ENCODE measurements around the gene SLC12A7.
A peak's percentile ranks its signal among the peaks of the same experiment; 100 is the strongest.
"Not testable (repeated sequence)": the region's sequence is repeated elsewhere in the genome, so short reads cannot be mapped to it uniquely, and the experiment has no call there.

SLC12A7 gene

DNA sequence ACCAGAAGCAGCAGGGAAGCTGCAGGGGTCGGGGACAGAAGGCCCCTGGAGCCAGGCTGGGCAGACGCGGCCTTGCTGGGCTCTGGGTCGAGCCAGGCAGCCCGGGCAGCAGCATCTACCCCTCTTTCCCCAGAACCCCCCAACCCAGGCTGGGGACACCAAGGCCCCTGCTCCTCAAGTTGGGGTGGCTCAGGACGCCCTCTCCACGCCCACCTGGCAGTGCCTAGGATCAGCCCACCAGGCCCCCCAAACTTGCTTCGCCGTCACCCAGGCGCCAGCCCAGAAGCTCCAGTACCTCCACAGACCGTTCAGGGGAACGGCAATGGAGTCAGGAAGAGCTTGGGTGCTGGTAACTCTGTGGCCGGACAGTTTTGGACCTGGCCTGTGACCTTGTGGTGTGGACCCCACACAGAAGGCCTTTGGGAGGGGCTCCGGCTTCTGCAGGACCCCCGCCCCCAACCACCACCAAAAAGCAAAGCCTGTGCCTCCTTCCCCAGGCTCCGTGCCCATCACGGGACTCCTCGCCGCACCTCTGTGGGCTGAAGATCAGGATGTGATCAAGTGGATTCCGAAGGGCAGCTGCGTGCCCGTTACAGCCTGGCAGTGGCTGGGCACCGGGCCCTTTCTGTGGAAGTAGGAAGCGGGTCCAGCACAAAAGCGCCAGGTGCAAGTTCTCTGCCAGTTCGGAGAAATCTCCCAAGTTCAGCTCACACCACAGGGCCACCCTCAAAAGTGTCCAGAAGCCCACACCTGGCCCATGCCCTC is 2.1 kb downstream of the SLC12A7 start:
- no peak for DNase-seq (ENCODE audit: low spot score)

DNA sequence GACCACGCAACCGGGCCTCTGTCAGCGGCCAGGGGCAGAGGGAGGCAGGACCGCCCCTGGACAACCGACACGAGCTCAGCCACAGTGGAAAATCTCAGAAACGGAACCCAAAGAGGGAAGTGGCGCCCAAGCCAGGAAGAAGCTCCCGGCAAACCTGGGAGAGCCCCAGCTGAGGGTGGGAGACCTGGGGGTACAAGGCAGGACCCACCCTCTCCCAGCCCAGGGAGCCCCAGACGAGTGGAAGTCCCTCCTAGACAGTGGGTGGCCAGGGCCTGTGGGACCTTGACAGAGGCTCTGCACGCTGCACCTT is 3.0 kb downstream of the SLC12A7 start:
- DNase-seq (ENCODE audit: low spot score): no peak

DNA sequence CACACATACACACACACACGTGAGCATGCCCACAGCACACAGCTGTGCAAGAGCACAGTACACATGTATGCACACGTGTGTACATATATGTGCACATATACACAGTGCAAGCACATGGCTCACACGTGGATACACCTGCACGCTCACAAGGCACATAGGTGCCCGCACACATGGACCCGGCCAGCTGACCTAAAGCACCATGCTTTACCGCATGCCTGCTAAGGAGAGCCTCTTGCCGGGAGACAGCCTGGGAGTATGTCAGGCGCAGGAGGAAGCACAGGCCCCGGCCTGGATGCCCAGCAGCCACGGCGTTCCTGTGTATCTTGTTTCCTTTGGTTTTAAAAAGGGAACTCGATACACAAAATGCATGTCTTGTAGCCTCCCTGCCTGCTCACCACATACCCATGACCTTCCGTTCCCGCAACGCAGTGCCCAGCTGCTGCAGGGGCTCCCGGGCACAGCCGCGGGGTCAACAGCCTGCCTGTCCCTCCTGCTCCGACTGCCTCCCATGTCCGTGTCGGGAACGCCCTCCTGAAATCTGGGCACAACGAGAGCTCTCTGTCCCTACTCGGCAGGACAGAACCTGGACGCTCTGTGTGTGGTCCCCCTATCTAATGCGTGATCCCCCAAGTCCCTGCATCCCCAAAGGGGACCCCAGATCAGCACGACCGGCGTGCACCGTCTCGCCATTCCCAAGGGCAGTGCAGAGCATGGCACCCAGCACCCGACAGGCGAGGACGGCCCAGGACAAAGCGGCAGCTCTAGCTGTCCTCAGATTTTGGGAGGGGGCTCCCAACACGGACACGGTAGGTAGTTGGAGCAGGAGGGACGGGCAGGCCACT is 3.6 kb downstream of the SLC12A7 start:
- no peak for DNase-seq (ENCODE audit: low spot score)

DNA sequence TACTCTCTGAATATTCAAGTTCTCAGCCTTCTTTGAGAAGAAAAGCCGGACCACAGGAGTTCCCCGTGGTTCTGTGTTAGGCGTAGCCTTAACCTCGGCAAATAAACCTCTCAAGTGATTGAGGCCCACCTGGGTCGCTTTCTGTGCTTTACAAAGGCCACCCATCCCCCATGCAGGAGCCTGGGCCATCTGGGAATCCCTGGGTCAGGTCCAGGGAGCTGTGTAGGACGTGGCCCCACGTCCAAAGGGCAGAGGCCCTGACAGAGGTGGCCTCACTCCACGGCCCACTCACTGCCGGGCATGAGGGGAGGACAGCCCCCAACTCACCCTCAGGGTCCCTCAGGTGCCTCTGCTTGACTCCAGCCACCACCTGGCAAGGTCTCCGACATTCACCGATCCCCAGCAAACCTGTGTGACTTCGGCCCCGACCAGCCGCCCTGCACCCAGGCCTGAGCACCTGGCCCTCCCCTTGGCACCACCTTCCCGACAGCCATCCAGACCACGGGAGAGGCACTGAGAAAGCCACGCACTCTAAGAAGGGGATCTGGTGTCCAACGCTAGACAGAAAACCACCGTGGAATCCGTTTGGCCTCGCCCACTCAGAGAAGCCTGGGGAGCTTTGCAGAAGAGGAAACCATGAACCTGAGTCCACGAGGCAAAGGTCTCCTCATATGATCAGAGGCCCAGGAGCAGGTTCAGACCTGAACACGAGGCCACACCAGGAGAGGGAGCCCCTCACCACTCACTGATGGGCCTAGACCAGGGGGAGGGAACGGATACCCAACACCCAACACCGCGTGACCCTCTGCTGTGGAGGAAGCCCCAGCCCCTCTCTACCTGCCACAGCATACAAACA is 4.5 kb downstream of the SLC12A7 start:
- no peak for DNase-seq (ENCODE audit: low spot score)

DNA sequence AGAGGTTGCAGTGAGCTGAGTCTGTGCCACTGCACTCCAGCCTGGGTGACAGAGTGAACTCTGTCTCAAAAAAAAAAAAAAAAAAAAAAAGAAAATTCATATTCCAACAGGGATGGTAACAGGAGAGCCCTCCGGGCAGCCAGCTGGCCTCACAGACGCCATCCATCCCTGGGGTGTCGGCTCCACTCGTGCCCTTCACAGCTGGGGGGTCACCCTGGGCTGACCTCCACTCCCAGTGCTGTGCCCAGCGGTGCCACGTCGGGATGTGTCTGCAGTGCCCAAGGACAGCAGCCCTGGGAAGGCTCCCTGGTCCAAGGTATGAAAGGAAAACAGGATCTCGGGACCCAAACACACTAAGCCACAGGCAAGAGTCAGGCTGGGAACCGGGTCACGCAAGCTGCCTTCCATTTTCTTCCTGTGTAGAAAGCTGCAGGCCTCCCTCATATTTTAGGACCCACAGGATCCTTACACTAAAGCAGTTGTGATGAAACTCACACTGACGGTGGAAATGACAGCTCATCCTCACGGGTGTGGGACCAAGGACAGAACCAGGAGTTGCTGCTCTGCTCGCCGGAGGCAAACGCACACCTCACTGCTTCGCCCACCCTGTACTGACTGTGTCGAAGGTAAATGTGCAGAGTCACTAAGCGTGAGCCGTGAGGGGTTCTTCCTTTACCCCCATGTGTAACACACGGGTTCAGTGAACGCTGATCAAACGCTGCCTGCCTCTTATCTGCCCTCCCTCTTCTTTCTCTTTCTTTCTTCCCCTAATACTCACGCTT is 5.3 kb downstream of the SLC12A7 start:
- no peak for DNase-seq (ENCODE audit: low spot score)

DNA sequence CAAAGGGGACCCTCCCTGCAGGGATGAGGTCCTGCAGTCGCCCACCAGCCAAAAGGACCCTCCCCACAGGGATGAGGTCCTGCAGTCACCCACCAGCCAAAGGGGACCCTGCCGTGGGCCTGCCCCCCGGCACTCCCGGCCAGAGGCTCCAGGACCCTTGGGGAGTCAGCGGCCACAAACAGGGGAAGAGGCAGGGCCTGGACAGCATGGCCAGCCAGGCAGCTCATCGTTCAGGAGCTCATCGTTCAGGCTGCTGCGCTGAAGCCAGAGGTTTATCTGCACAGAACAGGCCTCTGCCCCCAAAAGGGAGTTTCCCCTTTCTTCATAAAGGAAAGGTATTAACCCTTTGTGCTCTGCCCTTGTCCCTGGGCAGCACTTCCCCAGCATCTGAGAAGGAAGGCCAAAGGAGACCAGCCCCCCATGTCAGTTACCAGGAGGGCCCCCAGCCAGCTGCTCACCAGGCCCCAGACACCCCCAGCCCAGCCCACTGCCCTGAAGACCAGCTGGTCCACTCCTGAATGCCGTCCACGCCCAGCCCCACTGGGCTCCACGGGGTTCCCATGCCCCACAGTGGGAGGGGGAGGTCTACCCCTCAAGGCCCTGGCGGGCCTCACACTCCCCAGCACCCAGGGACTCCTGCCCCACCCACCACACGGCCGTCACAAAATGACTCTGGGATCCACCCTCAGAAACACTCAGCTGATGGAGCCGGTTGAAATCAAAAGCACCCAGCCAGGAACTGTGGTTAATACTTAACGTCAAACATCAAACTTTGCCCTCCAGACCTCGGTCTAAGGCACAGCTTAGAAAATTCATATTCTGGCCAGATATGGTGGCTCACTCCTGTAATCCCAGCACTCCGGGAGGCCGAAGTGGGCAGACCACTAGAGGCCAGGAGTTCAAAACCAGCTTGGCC is 6.3 kb downstream of the SLC12A7 start:
- DNase-seq (ENCODE audit: low spot score): no peak

DNA sequence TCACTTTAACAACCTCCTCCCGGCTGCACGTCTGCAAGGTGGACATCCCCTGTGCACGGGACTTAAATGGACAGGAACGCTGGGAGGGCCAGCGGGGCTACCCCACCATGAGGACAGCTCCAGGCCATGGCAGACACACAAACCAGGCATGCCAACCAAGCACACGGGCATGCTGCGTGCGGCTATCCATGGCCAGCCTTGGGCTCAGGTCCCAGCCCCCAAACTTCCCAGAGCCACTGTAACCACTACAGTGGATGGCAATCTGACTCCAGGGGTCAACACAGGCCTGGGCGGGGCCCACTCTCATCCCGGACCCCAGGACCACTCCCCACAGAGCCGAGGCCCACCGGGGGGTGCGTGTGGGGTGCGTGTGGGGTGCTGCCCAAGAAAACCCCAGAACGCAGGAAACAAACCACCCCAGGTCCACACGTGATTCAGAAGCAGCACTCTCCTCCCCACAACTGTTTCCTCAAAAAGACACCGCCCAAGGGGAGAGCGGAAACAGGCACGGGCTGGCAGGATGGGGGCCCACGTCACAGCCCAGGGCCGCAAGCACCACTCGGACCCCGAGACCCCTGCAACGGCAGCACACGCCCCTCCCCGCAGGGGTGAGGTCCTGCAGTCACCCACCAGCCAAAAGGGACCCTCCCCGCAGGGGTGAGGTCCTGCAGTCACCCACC is 7.4 kb downstream of the SLC12A7 start:
- DNase-seq (ENCODE audit: low spot score): no peak

DNA sequence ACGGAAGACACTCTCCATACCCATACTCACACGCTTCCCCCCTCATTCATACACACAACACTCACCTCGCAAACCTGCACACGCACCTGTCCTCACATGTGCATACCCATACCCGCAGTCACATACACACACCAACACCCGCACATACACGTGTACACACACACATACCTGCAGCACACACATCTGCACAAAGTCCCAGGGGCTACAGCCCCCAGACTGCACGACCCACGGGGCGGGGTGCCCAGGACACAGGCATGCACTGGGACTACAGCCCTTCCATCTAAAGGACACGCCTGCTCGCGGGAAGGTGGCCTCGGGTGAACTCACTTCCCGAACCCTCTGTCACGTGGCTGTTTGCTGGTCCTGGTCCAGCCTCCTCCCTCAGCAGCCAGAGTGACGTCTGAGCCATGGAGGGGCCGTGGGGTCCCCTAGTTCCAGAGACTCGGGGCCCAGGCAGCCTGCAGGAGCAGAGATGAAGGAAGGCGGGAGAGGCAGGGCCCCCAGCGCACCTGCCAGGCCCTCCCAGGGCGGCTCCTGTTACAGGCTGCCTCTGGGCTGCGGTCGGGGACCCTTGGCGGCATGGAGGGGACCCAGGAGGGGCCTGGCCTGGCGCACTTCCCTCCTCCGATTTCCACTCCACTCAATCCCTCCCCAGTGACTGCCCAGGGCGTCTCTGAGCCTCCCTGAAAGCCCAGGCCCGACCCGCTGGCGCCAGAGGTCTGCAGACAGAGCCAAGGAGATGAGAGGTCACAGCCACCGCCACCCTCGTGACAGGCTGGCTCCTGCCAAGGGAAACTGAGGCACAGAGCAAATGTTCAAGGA is 8.1 kb downstream of the SLC12A7 start:
- DNase-seq (ENCODE audit: low spot score): no peak

DNA sequence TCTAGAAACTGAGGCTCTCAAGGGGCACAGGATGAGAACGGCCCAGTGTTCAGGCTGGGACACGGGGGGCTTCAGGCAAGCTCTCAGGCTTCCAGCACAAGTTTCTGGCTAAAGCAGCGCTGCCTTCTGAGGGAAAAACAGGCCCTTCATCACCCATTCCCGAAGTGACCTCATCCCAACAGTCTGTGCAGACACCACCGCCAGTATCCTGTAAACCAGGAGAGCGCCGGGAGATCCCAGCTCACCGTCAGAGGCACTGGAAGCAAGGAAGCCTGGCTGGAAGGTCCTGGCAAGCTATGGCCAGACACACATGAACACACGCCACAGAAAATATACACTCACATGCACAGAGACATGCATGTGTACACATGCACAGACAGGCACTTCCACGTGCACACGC is 8.8 kb downstream of the SLC12A7 start:
- DNase-seq (ENCODE audit: low spot score): no peak

DNA sequence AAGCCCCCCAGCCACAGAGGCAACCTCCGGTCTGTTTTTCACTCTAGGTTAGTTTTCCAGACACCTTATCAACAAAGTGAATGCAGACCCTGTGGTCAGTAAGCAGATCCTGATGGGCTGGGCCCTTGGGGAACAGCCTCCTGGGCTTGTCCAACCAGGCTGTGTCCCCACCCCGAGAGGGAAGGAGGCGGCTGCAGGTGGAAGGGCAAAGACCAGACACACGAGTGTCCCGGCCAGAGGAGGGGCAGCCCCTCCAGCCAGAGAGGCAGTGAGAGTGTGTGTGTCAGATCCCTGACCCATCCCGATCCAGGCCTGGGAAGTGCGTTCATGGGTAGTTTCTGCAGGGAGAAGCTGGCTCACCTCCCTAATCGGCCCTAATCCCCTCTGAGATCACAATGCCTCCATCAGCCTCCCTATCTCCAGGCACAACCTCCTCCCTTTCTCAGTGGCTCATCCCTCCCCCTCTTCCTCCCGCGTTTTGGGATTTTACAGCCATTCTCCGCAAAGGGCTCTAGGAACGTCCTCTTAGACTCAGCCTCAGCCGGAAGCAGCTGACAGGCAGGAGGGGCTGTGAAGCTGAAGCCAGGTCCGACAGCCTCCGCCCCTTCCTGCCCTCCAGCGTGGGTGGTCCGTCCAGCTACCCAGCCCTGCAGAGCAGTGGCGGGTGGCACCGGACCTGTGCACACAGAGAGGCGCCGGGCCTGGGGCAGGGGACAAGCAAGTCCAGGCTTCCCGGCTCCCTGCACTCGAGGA is 9.7 kb downstream of the SLC12A7 start:
- DNase-seq (ENCODE audit: low spot score): peak; percentile 28

DNA sequence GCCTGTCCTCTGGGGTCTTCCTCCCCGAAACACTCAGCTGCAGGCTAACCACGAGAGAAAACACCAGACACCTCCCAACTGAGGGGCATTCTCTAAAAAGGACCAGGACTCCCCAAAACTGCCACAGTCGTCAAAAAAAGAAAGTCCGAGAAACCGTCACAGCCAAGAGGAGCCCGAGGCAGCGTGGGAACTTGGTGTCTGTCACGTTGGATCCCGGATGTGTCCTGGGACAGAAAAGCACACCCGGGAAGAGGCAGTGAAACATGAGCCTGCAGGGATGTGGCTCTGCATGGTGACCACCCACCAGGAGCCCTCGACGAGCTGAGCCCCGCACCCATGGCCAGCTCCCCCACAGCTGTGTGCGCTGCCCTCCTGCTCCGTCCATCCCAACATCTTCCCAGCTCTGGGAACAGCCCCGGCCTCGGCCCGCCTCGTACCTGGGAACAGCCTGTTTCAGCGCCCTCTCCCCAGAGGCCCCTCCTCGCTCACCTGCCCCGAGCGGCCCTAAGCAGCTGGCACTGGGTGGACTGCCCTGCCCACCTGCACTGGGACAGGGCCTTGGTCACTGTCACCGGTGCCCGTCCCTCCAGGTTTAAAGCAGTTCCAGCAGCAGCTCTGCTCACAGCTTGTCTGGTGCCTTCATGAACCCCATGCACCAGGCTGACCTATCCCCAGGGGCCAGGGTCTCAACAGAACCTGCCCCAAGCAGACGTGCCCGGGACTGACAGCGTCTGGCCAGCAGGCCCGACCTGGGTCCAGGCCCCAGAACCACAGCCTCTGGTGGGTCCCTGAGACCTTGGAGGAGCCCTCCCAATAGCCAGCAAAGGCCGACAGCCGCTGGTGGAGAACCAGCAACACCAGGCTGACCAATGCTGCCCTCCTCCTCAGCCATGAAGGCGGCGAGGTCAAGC is 10.9 kb downstream of the SLC12A7 start:
- DNase-seq (ENCODE audit: low spot score): no peak

DNA sequence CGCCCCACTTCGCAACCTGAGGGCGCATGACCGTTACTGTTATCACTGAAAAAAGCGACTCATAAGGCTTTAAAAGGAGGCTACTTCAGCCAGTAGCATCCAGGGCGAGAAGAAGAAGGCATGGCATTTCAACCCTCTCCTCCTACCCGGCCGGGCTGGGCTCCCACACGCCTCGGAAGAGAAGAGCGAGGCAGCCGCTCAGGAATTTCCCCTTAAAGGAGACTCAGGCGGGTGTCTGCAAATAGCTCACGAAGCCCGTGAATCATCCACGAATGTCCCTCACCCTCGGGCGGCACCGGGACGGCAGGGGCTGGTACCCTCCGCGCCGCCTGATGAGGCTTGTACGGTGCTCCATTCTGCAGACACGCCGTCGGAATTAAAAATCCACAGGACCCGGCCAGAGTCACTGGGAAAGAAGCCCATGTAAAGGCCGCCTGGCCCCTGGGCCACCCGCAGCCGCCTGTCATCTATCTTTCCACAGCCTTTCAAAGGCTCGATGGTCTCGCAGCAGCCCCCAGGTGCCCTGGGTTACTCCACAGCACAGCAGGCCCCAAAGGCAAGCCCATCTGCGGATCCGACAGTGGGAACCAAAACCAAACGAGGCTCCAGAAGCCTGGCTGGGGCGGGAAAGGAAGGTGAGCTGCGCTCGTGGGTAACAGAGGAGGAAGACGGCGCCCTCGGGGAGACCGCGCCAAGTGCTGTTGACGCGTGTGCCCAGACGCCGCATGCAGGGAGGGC is 11.8 kb downstream of the SLC12A7 start:
- DNase-seq (ENCODE audit: low spot score): no peak

DNA sequence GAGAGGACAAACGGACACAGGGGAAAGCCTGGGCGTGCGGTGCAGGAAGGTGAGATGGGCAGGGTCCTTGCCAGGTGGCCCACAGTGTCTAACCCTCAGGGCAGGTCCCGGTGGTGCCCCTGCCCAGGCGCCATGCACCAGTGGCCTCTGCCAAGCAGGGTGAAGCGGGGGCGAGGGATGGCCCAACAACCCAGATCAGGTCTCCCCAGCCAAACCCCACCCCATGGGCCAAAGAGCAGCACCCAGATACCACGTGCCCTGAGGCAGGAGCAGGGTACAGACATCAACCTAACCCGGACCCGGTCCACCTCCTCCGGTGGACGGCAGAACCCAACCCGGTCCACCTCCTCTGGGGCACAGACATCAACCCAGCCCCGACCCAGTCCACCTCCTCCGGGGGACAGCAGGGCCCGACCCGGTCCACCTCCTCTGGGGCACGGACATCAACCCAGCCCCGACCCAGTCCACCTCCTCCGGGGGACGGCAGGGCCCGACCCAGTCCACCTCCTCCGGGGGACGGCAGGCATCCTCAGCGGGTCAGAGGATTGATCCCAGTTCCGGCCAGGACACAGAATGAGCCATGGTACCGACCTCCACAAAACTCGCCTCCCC is 12.8 kb downstream of the SLC12A7 start:
- DNase-seq (ENCODE audit: low spot score): no peak

DNA sequence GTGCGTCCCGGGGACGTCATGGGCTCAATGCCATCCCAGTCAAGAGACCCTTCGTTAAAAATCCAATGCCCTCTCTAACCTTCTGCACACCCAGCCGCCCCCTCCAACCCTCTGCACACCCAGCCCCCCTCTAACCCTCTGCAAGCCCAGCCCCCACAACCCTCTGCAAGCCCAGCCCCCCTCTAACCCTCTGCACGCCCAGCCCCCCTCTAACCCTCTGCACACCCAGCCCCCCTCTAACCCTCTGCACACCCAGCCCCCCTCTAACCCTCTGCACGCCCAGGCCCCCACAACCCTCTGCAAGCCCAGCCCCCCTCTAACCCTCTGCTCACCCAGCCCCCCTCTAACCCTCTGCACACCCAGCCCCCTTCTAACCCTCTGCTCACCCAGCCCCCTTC is 13.9 kb downstream of the SLC12A7 start:
- not testable (repeated sequence) for DNase-seq (ENCODE audit: low spot score)

DNA sequence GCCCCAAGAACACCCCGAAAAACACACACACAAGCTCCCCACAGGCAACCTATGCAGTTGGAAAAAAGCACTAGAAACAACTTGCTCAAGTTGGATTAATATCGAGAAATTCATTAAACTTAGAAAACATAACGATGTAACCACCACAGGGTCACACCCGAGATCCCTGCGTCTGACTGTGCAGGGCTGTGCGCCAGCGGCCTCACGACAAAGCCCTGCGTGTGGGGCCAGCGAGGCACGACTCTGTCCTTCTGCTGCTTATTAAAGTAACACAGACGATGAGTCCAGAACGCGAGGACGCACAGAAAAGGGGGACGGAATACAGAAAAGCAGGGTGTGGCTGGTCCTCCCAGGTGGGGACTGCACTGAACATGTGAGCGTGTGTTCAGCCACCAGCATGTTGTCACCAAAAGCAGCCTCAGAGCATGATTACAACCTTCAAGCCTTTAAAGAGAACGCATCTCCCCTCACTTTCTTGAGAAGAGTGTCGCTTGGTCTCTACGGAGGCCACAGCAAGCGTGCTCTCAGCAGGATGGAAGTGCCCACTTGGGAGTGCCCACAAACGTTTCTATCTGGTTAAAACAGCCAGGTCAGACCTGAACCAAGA is 14.4 kb downstream of the SLC12A7 start:
- DNase-seq (ENCODE audit: low spot score): no peak

DNA sequence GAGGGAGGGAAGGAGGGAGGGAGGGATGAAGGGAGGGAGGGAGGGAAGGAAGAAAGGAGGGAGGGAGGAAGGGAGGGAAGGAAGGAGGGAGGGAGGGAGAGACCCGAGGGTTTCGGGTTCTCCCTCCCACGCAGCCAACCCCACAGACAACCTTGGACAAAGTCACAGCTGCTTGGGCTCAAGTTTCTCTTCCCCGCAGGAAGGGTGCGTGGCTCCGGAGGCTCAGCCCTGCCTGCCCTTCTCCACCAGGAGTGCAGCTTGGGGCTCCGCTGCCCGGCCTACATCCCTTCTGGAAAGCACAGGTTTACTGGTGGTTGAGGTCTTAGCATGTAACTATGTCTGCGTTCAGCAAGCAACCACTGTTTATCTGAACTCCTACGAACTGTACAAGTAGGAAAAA is 15.0 kb downstream of the SLC12A7 start:
- no peak for DNase-seq (ENCODE audit: low spot score)

Measured in kidney capillary endothelial cell (primary cell).